SU-DHL-6 (cell line): Measurements from ENCODE around the gene ZMIZ1.

Experiments used
- H2AFZ ChIP-seq: fragments of 200-600 bp; sonication (generic); 2 replicates; pipeline ENCODE4 v1.6.1; 2014; ENCODE audit warnings: low read depth, mild to moderate bottlenecking, moderate library complexity, mixed read lengths, antibody characterized with exemption, low read length; ENCODE audit not compliant: severe bottlenecking
- H3F3A ChIP-seq: fragments of 200-600 bp; shearing (Covaris generic); 2 replicates; pipeline ENCODE4 v1.6.0; 2016; ENCODE audit warnings: antibody characterized with exemption, mild to moderate bottlenecking; ENCODE audit not compliant: insufficient read depth
- H3K27ac ChIP-seq: fragments of 200-600 bp; sonication (generic); 2 replicates; pipeline ENCODE4 v1.5.1; 2016; ENCODE audit warnings: low read depth, mild to moderate bottlenecking, low read length, moderate library complexity, mixed read lengths
- H3K27me3 ChIP-seq: fragments of 200-600 bp; sonication (generic), shearing (Covaris generic); 2 replicates; pipeline ENCODE4 v1.6.0; 2014; ENCODE audit warnings: mild to moderate bottlenecking, low read length
- H3K36me3 ChIP-seq: fragments of 200-600 bp; sonication (generic); 2 replicates; pipeline ENCODE4 v1.6.1; 2014; ENCODE audit warnings: mild to moderate bottlenecking, low read length, mixed read lengths
- H3K4me2 ChIP-seq: fragments of 300-600, 200-600 bp; shearing (Covaris generic), sonication (generic); 2 replicates; pipeline ENCODE4 v1.6.0; 2014; ENCODE audit warnings: low read length, low read depth, mild to moderate bottlenecking; ENCODE audit not compliant: poor library complexity, severe bottlenecking
- H3K4me3 ChIP-seq: fragments of 200-600 bp; sonication (generic); 2 replicates; pipeline ENCODE4 v1.5.1; 2014; ENCODE audit warnings: antibody characterized with exemption, low read length, mild to moderate bottlenecking, mixed read lengths; ENCODE audit not compliant: insufficient read depth, poor library complexity, severe bottlenecking
- H3K79me2 ChIP-seq: fragments of 200-600 bp; sonication (generic); 2 replicates; pipeline ENCODE4 v1.6.1; 2014; ENCODE audit warnings: mild to moderate bottlenecking, low read length, moderate library complexity; ENCODE audit not compliant: insufficient read depth
- H3K9ac ChIP-seq: fragments of 200-600 bp; sonication (generic); 2 replicates; pipeline ENCODE4 v1.7.0; 2014; ENCODE audit warnings: mild to moderate bottlenecking, low read length
- H3K9me2 ChIP-seq: fragments of 200-600 bp; sonication (generic); replicated peaks from 2 replicates; pipeline ENCODE4 v1.6.1; 2014; ENCODE audit warnings: low read length; ENCODE audit not compliant: insufficient read depth
- H3K9me3 ChIP-seq: fragments of 200-600 bp; sonication (generic); 2 replicates; pipeline ENCODE4 v1.6.1; 2014; ENCODE audit warnings: low read length, mixed read lengths; ENCODE audit not compliant: insufficient read depth
- H4K20me1 ChIP-seq: fragments of 200-600 bp; sonication (generic); 2 replicates; pipeline ENCODE4 v1.6.1; 2014; ENCODE audit warnings: low read depth, mild to moderate bottlenecking, antibody characterized with exemption, low read length, moderate library complexity, mixed read lengths
- CTCF ChIP-seq: fragments of 200-600 bp; sonication (generic); IDR thresholded peaks from one replicate; pipeline ENCODE4 v1.5.1; 2017; ENCODE audit warnings: antibody characterized with exemption, mild to moderate bottlenecking, low read length, moderate library complexity; ENCODE audit not compliant: insufficient read depth, poor library complexity, severe bottlenecking
- EZH2phosphoT487 ChIP-seq: fragments of 200-600 bp; sonication (generic), shearing (Covaris generic); conservative IDR thresholded peaks from 2 replicates; pipeline ENCODE4 v1.6.1; 2018; ENCODE audit warnings: mild to moderate bottlenecking, antibody characterized with exemption, low read length, moderate library complexity, mixed read lengths

ZMIZ1 gene

GRCh38 chr10:79167537-79167936, 98.8 kb downstream of the ZMIZ1 start:
- no peaks in the 10 kb centered on the region for H3K27me3 ChIP-seq
- no peaks in the 10 kb centered on the region for H3K79me2 ChIP-seq
- H3K4me2 ChIP-seq, result no peak overlapping the region
- H3K9me2 ChIP-seq, result no peaks in the 10 kb centered on the region
- H2AFZ ChIP-seq, result no peak overlapping the region
- no peak for TF ChIP-seq EZH2phosphoT487
- H3K4me3 ChIP-seq, result no peak overlapping the region
- H3K9me3 ChIP-seq, result no peaks in the 10 kb centered on the region
- no peaks in the 10 kb centered on the region for H3F3A ChIP-seq
- H3K9ac ChIP-seq, result no peak overlapping the region
- H3K36me3 ChIP-seq, result no peaks in the 10 kb centered on the region
- no peaks in the 10 kb centered on the region for H4K20me1 ChIP-seq
- H3K27ac ChIP-seq, result no peak overlapping the region

DNA sequence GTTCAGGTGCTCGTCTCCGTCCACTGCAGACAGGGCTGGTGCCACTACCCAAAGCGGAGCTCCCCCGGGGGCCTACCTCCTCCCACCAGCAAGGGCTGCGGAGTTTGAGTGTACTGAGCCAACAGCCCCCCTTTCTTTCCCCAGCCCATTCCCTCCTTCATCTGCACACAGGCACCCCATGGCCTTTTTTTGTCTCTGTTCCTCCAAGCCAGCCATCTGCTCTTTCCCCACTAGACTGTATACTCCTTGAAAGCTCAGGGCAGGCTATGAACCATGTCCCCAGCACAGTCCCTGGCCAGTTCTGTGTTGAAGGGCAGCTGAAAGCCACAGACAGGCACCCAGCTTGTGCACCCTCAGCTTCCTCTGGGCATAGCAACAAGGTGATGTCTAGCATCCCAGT, 99.4 kb downstream of the ZMIZ1 start:
- Histone ChIP-seq H3F3A (no peaks in the 10 kb centered on the region), H3K27ac (no peak overlapping the region), H3K27me3 (no peaks in the 10 kb centered on the region), H3K4me3 (no peak overlapping the region), H4K20me1 (no peaks in the 10 kb centered on the region), H3K36me3 (no peaks in the 10 kb centered on the region), H3K9me2 (no peaks in the 10 kb centered on the region), H3K79me2 (no peaks in the 10 kb centered on the region), H3K9ac (no peak overlapping the region), H2AFZ (no peak overlapping the region), H3K9me3 (no peaks in the 10 kb centered on the region), H3K4me2 (no peak overlapping the region)
- TF ChIP-seq CTCF, result no peak
- TF ChIP-seq EZH2phosphoT487, result no peak

- Histone ChIP-seq H3K9ac (no peak overlapping the region), H3K36me3 (no peaks in the 10 kb centered on the region), H3K79me2 (no peaks in the 10 kb centered on the region), H3K4me3 (no peak overlapping the region), H2AFZ (no peak overlapping the region), H3K27ac (no peak overlapping the region), H4K20me1 (no peaks in the 10 kb centered on the region), H3K9me3 (no peaks in the 10 kb centered on the region), H3K4me2 (no peak overlapping the region), H3K27me3 (no peaks in the 10 kb centered on the region), H3F3A (no peaks in the 10 kb centered on the region), H3K9me2 (no peaks in the 10 kb centered on the region)
- no peak for TF ChIP-seq CTCF
- TF ChIP-seq EZH2phosphoT487, result no peak
Observed at GRCh38 chr10:79170226-79170752, 101.5 kb downstream of the ZMIZ1 start.

DNA sequence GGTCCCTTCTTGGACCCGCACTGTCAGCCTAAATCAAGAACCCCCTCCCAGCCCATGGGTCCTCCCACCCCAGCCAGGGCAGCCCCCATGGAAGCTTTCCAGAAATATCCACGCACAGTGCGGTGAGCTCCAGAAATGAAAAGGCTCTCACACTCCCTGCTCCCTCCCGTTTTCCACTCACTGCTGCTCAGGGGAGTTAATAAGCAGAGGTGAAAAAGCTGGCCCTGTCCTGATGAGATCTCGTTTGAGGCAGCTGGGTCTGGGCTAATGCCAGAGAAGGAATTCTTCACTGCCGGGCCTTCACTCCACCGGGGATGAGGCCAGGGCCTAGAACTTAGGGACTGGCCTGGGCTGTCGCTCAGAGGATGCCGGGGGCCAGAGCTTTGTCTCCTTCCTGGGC, 102.2 kb downstream of the ZMIZ1 start:
- Histone ChIP-seq H3K9ac (no peak overlapping the region), H3K4me3 (no peak overlapping the region), H3K27me3 (no peaks in the 10 kb centered on the region), H3K9me2 (no peaks in the 10 kb centered on the region), H3F3A (no peaks in the 10 kb centered on the region), H2AFZ (no peak overlapping the region), H3K36me3 (no peaks in the 10 kb centered on the region), H4K20me1 (no peaks in the 10 kb centered on the region), H3K27ac (no peak overlapping the region), H3K79me2 (no peaks in the 10 kb centered on the region), H3K4me2 (no peak overlapping the region), H3K9me3 (no peaks in the 10 kb centered on the region)
- no peak for TF ChIP-seq CTCF
- no peak for TF ChIP-seq EZH2phosphoT487
